GM12864 (cell line): Measurements from ENCODE around the gene WDR90.
A peak's percentile ranks its signal among the peaks of the same experiment; 100 is the strongest.

Source experiments
- DNase-seq: peaks from one replicate; pipeline ENCODE4 v3.0.0-alpha.2; 2011; ENCODE audit warnings: low read depth
- H3K4me3 ChIP-seq: 2 replicates; pipeline ENCODE4 v1.5.1; 2011; ENCODE audit warnings: mild to moderate bottlenecking, low read depth, low read length, control low read depth
- CTCF ChIP-seq: IDR thresholded peaks from 2 replicates; pipeline ENCODE4 v1.5.1; 2011; ENCODE audit warnings: low read depth, mild to moderate bottlenecking, moderate library complexity, low read length, control low read depth, inconsistent platforms; ENCODE audit errors: missing control alignments

WDR90 gene

GRCh38 chr16:657487-657886, 8.3 kb downstream of the WDR90 start:
- TF ChIP-seq CTCF, result no peak
- H3K4me3 ChIP-seq, result no peak overlapping the region
- no peak for DNase-seq

DNA sequence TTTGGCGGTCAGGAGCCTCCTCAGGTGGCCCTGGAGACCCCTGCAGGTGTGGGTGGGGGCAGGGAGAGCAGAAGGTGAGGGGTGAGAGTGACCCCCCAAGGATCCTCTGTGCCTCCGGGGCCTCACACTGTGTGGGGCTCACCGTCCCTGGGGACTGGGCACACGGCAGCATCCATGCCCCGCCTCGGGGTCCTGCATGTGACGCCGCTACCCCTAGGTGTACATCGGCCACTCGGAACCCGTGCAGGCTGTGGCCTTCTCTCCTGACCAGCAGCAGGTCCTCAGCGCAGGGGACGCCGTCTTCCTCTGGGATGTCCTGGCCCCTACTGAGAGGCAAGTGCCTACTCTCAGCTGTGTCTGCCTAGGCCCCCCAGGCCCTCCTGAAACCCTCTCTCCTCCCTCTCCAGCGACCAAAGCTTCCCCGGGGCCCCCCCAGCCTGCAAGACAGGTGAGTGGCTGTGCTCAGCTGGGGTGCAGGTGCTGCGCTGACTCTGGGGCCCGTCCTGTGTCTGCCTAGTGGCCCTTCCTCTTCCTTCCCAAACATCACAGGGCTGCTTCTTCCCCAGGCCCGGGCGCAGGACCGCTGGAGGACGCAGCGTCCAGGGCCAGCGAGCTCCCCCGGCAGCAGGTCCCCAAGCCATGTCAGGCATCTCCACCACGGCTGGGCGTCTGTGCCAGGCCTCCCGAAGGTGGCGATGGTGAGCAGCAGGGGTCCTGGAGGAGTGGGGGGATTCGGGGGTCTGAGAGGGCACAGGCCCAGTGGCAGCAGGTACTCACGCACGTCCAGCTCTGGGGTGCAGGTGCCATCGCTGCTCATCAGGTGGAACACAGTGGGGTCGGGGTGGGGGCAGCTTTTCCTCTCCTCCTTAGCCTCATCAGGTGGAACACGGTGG, 9.8 kb downstream of the WDR90 start:
- TF ChIP-seq CTCF, result no peak
- H3K4me3 ChIP-seq, result no peak overlapping the region
- DNase-seq, result no peak

- TF ChIP-seq CTCF, result no peak
- H3K4me3 ChIP-seq, result no peak overlapping the region
- no peak for DNase-seq
Measured at GRCh38 chr16:659618-660017, 10.5 kb downstream of the WDR90 start.

DNA sequence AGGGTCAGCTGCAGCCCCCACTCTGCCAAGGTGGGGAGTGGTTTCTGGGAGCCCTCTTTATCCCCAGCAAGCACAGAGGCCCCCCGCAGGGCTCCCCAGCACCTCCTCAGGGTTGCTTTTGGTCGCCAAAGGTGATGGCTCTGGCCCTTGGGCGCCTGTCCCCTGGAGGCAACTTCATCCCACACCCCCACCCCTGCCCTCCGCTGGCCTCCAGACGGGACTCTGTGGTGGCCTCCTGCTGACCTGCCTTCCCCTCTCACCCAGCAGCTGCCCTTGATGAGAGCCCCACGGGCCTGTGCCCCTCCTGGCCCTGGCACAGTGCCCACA, 10.9 kb downstream of the WDR90 start:
- no peak for TF ChIP-seq CTCF
- no peak for DNase-seq
- no peak overlapping the region for H3K4me3 ChIP-seq

DNA sequence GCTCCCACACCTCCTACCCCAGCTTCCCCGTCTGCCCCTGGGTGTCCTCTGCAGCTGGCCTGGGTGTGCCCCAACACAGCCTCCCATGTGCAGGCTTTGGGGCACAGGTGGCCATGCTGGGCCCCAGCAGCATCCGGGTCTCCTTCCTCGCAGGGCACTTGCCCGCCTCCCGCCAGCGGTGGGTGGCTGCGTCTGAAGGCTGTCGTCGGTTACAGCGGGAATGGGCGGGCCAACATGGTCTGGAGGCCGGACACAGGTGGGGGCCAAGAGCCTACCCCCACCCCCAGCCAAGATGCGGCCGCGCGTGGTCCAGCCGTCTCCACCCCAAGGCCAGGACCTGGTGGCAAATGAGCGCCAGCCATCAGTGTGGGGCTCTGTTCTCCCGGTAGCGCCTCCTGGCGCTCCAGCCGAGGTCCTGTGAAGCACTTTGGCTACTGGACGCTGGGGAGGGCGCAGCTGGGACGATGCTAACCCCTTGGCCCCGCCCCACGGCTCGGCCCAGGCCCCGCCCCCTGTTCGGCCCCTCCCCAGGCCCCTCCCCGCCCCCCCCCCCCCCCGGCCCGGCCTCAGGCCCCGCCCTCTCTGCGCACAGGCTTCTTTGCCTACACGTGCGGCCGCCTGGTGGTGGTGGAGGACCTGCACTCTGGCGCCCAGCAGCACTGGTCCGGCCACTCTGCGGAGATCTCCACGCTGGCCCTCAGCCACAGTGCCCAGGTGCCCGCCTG, 11.5 kb downstream of the WDR90 start:
- no peak for DNase-seq
- H3K4me3 ChIP-seq, result no peak overlapping the region

GRCh38 chr16:661184-661821, 12.1 kb downstream of the WDR90 start:
- DNase-seq, result no peak
- no peak overlapping the region for H3K4me3 ChIP-seq
- no peak for TF ChIP-seq CTCF

More for the DNA sequence above, 11.5 kb downstream of the WDR90 start:
- peak; percentile 51 for TF ChIP-seq CTCF
